Memory B cell (primary cell): ENCODE measurements around the gene MRPL11.
A peak's percentile ranks its signal among the peaks of the same experiment; 100 is the strongest.
"Not testable (repeated sequence)": the region's sequence is repeated elsewhere in the genome, so short reads cannot be mapped to it uniquely, and the experiment has no call there.

Source experiments
- ATAC-seq: fragments of 150-1000 bp; cut with Tn5 transposase; 2 replicates; pipeline ENCODE4 v1.10.0; 2021; ENCODE audit warnings: low read depth, mild to moderate bottlenecking, moderate library complexity
- DNase-seq, 2 donors: peaks; one replicate each; pipeline ENCODE4 v3.0.0; 2022; ENCODE audit warnings: low spot score in 2 of 2
- H3K27ac Mint-ChIP-seq: one replicate; pipeline ENCODE4 v1.8.0; 2022; ENCODE audit warnings: mild to moderate bottlenecking, moderate library complexity, mixed read lengths
- H3K27me3 Mint-ChIP-seq: one replicate; pipeline ENCODE4 v1.8.0; 2022; ENCODE audit warnings: mixed read lengths
- H3K36me3 Mint-ChIP-seq: one replicate; pipeline ENCODE4 v1.8.0; 2022; ENCODE audit warnings: mild to moderate bottlenecking, mixed read lengths
- H3K4me1 Mint-ChIP-seq: one replicate; pipeline ENCODE4 v1.8.0; 2022; ENCODE audit warnings: mixed read lengths
- H3K4me3 Mint-ChIP-seq: one replicate; pipeline ENCODE4 v1.8.0; 2022; ENCODE audit warnings: mild to moderate bottlenecking, moderate library complexity, mixed read lengths
- H3K9me3 Mint-ChIP-seq: one replicate; pipeline ENCODE4 v1.8.0; 2022; ENCODE audit warnings: mixed read lengths

The MRPL11 gene

GRCh38 chr11:66431287-66431686, 7.4 kb downstream of the MRPL11 start:
- not testable (repeated sequence) for H3K27me3 Mint-ChIP-seq, H3K4me3 Mint-ChIP-seq, DNase-seq, H3K27ac Mint-ChIP-seq, H3K4me1 Mint-ChIP-seq, ATAC-seq, H3K9me3 Mint-ChIP-seq
- H3K36me3 Mint-ChIP-seq, result peaks cover 21% of the 10 kb centered on the region

DNA sequence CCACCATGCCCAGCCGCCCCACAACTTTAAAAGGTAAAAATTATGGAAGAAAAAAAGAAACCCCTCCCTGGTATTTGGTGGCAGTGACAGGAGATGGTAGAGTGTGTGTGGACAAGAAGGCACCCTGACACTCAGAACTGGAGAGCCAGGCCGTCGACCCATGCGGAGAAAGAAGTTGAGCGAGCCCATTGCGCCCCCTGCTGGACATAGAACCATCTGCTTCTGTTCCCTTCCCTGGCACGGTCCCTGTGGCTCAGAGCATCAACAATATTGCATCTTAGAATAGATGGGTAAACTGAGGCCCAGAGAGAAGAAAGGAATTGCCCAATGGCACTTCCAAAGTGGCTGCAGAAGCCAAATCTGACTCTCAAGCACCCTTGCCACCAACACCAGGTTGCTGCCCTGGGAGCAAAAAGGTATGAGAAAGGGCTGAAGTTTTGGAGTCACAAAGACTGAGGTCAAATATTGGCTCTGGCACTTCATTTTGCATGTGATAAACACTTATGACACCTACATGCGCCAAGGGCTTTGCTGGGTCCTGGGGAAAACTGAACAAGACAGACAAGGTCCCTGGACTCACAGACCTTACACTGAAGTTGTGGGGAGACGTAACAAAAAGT, 8.6 kb downstream of the MRPL11 start:
- Mint-ChIP-seq H3K4me3 (no peak overlapping the region), H3K9me3 (no peaks in the 10 kb centered on the region), H3K4me1 (no peaks in the 10 kb centered on the region), H3K36me3 (peaks cover 16% of the 10 kb centered on the region), H3K27me3 (no peaks in the 10 kb centered on the region), H3K27ac (no peak overlapping the region)
- DNase-seq, result peak; percentile 54 to 56
- peak; percentile 73 for ATAC-seq

- no peak overlapping the region for H3K4me3 Mint-ChIP-seq
- H3K4me1 Mint-ChIP-seq, result no peaks in the 10 kb centered on the region
- no peak for DNase-seq
- no peak for ATAC-seq
- H3K9me3 Mint-ChIP-seq, result no peaks in the 10 kb centered on the region
- no peaks in the 10 kb centered on the region for H3K27me3 Mint-ChIP-seq
- no peak overlapping the region for H3K27ac Mint-ChIP-seq
- H3K36me3 Mint-ChIP-seq, result peaks cover 13% of the 10 kb centered on the region
Observed at GRCh38 chr11:66428933-66429332, 9.7 kb downstream of the MRPL11 start.

- no peaks in the 10 kb centered on the region for H3K27me3 Mint-ChIP-seq
- no peak for ATAC-seq
Observed at GRCh38 chr11:66426314-66426713, 12.3 kb downstream of the MRPL11 start.

DNA sequence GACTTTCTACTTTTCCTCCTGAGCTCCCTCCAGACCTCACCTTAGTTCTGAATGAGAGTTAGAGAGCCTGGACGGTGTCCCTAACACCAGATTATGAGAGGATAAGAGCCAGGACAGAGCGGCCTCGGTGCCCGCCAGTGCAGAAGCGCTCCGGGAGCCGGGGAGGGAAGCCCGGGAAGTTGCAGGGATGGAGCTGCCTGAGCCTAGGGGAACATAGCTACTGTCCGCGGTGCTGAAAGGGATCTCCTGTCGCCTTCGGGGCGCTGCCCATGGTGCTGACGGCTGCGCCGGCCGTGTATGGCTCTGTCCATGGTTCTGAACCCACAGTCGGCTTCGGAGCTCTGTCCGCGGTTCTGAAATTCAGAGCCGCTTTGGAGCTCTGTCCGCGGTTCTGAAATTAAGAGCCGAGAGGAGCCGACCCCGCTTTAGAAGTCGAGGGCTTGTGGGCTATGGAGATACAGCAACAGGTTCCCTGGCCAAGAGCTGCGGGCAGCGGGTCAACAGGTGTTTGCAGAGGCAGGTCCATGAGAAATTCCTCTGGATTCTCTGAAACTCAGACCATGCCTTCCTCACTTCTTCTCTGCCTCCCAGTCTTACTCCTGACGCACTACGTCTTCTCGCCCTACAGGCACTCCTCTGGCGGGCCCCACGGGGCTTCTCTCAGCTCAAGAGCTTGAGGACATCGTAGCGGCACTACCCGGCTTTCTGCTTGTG, 17.0 kb downstream of the MRPL11 start:
- DNase-seq, result peak; percentile 90 to 98

More at GRCh38 chr11:66426314-66426713, 12.3 kb downstream of the MRPL11 start:
- Mint-ChIP-seq H3K36me3 (peaks cover 5% of the 10 kb centered on the region), H3K4me3 (no peak overlapping the region), H3K27ac (no peak overlapping the region), H3K9me3 (no peaks in the 10 kb centered on the region), H3K4me1 (no peaks in the 10 kb centered on the region)
- no peak for DNase-seq

GRCh38 chr11:66420671-66421476, 17.8 kb downstream of the MRPL11 start, which contains the start of gene NPAS4:
NPAS4 (plus strand) TSS chr11:66421035; CDS start chr11:66421180, 145 bp downstream.
- H3K36me3 Mint-ChIP-seq, result no peaks in the 10 kb centered on the region
- H3K27ac Mint-ChIP-seq, result no peak within 1 kb of the TSS
- H3K4me1 Mint-ChIP-seq, result peaks cover 5% of the 10 kb centered on the region
- DNase-seq, result no peak
- H3K9me3 Mint-ChIP-seq, result peaks cover 4% of the 10 kb centered on the region
- ATAC-seq, result no peak
- H3K27me3 Mint-ChIP-seq, result peaks cover 27% of the 10 kb centered on the region
- no peak within 1 kb of the TSS for H3K4me3 Mint-ChIP-seq

More for the DNA sequence above, 17.0 kb downstream of the MRPL11 start:
- Mint-ChIP-seq H3K4me1 (peaks cover 5% of the 10 kb centered on the region), H3K9me3 (peaks cover 4% of the 10 kb centered on the region), H3K27me3 (peaks cover 25% of the 10 kb centered on the region), H3K27ac (no peak overlapping the region), H3K36me3 (no peaks in the 10 kb centered on the region), H3K4me3 (no peak overlapping the region)
- peak; percentile 77 for ATAC-seq

- DNase-seq, result no peak
- no peak overlapping the region for H3K4me3 Mint-ChIP-seq
- peaks cover 35% of the 10 kb centered on the region for H3K27me3 Mint-ChIP-seq
- H3K36me3 Mint-ChIP-seq, result no peaks in the 10 kb centered on the region
- peaks cover 4% of the 10 kb centered on the region for H3K9me3 Mint-ChIP-seq
- no peak overlapping the region for H3K27ac Mint-ChIP-seq
- no peak for ATAC-seq
- H3K4me1 Mint-ChIP-seq, result peaks cover 5% of the 10 kb centered on the region
Observed at GRCh38 chr11:66419825-66420224, 18.8 kb downstream of the MRPL11 start.

DNA sequence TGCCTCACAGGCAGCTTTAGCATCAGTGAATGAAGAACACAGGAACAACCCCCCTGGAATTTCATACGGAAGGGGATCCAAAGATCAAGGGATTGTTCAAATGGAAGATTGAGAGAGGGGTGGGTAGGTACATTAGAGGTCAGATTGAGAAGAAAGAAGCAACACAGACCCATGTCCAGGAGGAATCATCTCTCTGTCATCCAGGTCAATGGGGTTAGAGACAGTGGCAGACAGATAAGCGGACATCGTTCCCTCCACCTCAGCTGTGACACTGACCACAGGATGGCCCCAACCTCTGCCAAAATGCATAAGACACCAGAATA, 19.7 kb downstream of the MRPL11 start:
- Mint-ChIP-seq H3K4me1 (peaks cover 5% of the 10 kb centered on the region), H3K27ac (no peak overlapping the region), H3K9me3 (peaks cover 4% of the 10 kb centered on the region), H3K36me3 (no peaks in the 10 kb centered on the region), H3K27me3 (peaks cover 40% of the 10 kb centered on the region), H3K4me3 (no peak overlapping the region)
- ATAC-seq (no peak), DNase-seq (no peak)

- peaks cover 42% of the 10 kb centered on the region for H3K27me3 Mint-ChIP-seq
- no peak overlapping the region for H3K4me3 Mint-ChIP-seq
- peak; percentile 35 for ATAC-seq
Observed at GRCh38 chr11:66418168-66418985, 20.3 kb downstream of the MRPL11 start.

DNA sequence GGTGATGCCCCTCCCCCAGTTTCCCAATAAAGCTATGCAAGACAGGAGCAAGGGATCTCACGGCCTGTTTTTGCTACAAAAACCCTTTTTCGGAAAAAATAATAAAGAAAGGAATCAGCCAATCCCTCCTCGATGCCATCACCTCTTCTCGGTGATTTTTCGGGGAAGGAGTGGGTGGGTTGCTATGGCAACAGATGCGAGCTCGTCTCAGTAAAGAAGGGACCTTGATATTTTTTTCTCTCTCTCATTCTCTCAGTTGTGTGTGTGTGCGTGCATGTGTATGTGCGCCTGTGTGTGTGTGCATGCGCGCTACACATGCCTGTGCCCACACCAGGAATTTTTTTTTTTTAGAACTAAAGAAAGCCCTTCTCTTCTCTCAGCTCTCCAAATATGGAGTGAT, 21.6 kb downstream of the MRPL11 start:
- H3K27ac Mint-ChIP-seq, result no peak overlapping the region
- H3K4me1 Mint-ChIP-seq, result peaks cover 5% of the 10 kb centered on the region
- ATAC-seq (no peak), DNase-seq (no peak)
- H3K4me3 Mint-ChIP-seq, result no peak overlapping the region
- H3K36me3 Mint-ChIP-seq, result no peaks in the 10 kb centered on the region
- H3K27me3 Mint-ChIP-seq, result peaks cover 48% of the 10 kb centered on the region
- H3K9me3 Mint-ChIP-seq, result peaks cover 4% of the 10 kb centered on the region

More at GRCh38 chr11:66418168-66418985, 20.3 kb downstream of the MRPL11 start:
- peaks cover 5% of the 10 kb centered on the region for H3K4me1 Mint-ChIP-seq
- H3K27ac Mint-ChIP-seq, result no peak overlapping the region
- peaks cover 4% of the 10 kb centered on the region for H3K9me3 Mint-ChIP-seq
- DNase-seq, result peak in 1 of 2 donors; percentile 28
- no peaks in the 10 kb centered on the region for H3K36me3 Mint-ChIP-seq

DNA sequence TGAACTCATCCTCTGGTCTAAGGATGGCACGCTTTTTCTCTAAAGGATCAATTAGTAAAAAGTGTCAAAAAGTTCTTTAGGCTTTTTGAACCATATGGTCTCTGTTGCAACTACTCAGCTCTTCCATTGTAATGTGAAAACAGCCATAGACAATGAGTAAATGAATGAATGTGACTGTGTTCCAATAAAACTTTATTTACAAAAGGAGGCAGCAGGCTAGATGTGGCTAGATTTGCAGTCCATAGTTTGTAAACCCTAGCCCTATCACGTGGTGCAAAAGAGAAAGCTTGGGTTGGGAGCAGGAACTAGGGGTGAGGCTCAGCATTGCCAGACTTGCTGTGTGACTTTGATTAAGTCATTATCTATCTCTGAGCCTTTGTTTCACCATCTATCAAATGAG, 23.2 kb downstream of the MRPL11 start:
- Mint-ChIP-seq H3K4me3 (no peak overlapping the region), H3K27me3 (peaks cover 52% of the 10 kb centered on the region), H3K27ac (no peak overlapping the region), H3K36me3 (no peaks in the 10 kb centered on the region), H3K4me1 (peaks cover 5% of the 10 kb centered on the region), H3K9me3 (peaks cover 4% of the 10 kb centered on the region)
- DNase-seq (no peak), ATAC-seq (no peak)

- no peak for ATAC-seq
- peaks cover 50% of the 10 kb centered on the region for H3K27me3 Mint-ChIP-seq
- H3K36me3 Mint-ChIP-seq, result no peaks in the 10 kb centered on the region
- H3K27ac Mint-ChIP-seq, result no peak overlapping the region
- peaks cover 4% of the 10 kb centered on the region for H3K4me1 Mint-ChIP-seq
- DNase-seq, result no peak
- peaks cover 4% of the 10 kb centered on the region for H3K9me3 Mint-ChIP-seq
- H3K4me3 Mint-ChIP-seq, result no peak overlapping the region
Observed at GRCh38 chr11:66414120-66414934, 24.3 kb downstream of the MRPL11 start.

GRCh38 chr11:66413167-66413566, 25.5 kb downstream of the MRPL11 start:
- no peak for ATAC-seq
- no peak for DNase-seq
- Mint-ChIP-seq H3K4me3 (no peak overlapping the region), H3K36me3 (no peaks in the 10 kb centered on the region), H3K27ac (no peak overlapping the region), H3K9me3 (no peaks in the 10 kb centered on the region), H3K4me1 (peaks cover 7% of the 10 kb centered on the region), H3K27me3 (peaks cover 43% of the 10 kb centered on the region)
